Measurements from ENCODE around the gene APCDD1.

Gene APCDD1

GRCh38 chr18:10449396-10449795 lies 5.0 kb upstream of the APCDD1 start:
- Histone ChIP-seq H3K27me3 (ENCODE audit: insufficient read depth, low read length, poor library complexity) (peaks cover 12% of the 10 kb centered on the region), H3K9ac (ENCODE audit: low read depth, low read length) (no peak overlapping the region), H3K4me1 (ENCODE audit: insufficient read depth, low read length) (no peaks in the 10 kb centered on the region), H3K9me3 (ENCODE audit: insufficient read depth, low read length, severe bottlenecking) (no peaks in the 10 kb centered on the region), H3K79me2 (ENCODE audit: insufficient read depth, low read length) (no peaks in the 10 kb centered on the region), H3K36me3 (ENCODE audit: insufficient read depth, low read length) (no peaks in the 10 kb centered on the region), H3K4me2 (ENCODE audit: insufficient read depth, low read length) (no peak overlapping the region), H3K4me3 (ENCODE audit: low read depth in 1 of 2, low read length in 2 of 2) (no peak overlapping the region), H2AFZ (ENCODE audit: low read depth, low read length) (no peak overlapping the region), H4K20me1 (ENCODE audit: insufficient read depth, low read length) (no peaks in the 10 kb centered on the region), H3K27ac (ENCODE audit: low read length) (no peak overlapping the region)
- DNase-seq (no peak), ATAC-seq (ENCODE audit: insufficient read depth, low read depth) (no peak)
- no peak for TF ChIP-seq CTCF (IDR thresholded peaks at IDR 0.05; ENCODE audit: borderline replicate concordance, extremely low read depth, low read length, poor library complexity, severe bottlenecking)
- no peak for TF ChIP-seq EZH2 (IDR thresholded peaks at IDR 0.05; ENCODE audit: borderline replicate concordance, low read depth, low read length, severe bottlenecking)

DNA sequence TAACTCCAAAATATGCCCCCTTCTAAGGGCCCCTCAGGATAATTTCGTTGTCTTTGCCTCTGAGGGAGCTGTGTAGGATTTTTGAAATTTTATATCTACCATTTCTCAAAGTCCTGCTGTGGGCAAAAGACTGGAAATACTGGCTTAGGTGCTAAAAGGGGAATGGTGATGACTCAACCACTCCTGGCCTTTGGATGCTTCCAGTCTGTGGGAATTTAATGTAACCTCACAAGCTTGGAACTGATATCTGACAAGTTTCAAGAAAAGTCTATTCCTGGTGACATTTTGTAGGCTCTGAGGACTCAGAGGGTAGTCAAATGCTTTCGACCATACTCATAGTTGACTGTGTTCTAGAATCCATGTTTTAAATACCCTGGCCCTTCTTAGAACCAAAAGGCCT lies 3.4 kb upstream of the APCDD1 start:
- Histone ChIP-seq H3K4me1 (ENCODE audit: insufficient read depth, low read length) (peaks cover 12% of the 10 kb centered on the region), H3K36me3 (ENCODE audit: insufficient read depth, low read length) (no peaks in the 10 kb centered on the region), H3K27me3 (ENCODE audit: insufficient read depth, low read length, poor library complexity) (peaks cover 25% of the 10 kb centered on the region), H2AFZ (ENCODE audit: low read depth, low read length) (no peak overlapping the region), H3K4me2 (ENCODE audit: insufficient read depth, low read length) (no peak overlapping the region), H4K20me1 (ENCODE audit: insufficient read depth, low read length) (0 out of 2 replicates have a peak, but pooled peaks cover 5% of the 10 kb centered on the region), H3K4me3 (ENCODE audit: low read depth in 1 of 2, low read length in 2 of 2) (no peak overlapping the region), H3K9ac (ENCODE audit: low read depth, low read length) (no peak overlapping the region), H3K9me3 (ENCODE audit: insufficient read depth, low read length, severe bottlenecking) (no peaks in the 10 kb centered on the region), H3K79me2 (ENCODE audit: insufficient read depth, low read length) (no peaks in the 10 kb centered on the region), H3K27ac (ENCODE audit: low read length) (no peak overlapping the region)
- DNase-seq, result no peak
- TF ChIP-seq CTCF (IDR thresholded peaks at IDR 0.05; ENCODE audit: borderline replicate concordance, extremely low read depth, low read length, poor library complexity, severe bottlenecking), result no peak
- TF ChIP-seq EZH2 (IDR thresholded peaks at IDR 0.05; ENCODE audit: borderline replicate concordance, low read depth, low read length, severe bottlenecking), result no peak
- ATAC-seq (ENCODE audit: insufficient read depth, low read depth), result no peak

DNA sequence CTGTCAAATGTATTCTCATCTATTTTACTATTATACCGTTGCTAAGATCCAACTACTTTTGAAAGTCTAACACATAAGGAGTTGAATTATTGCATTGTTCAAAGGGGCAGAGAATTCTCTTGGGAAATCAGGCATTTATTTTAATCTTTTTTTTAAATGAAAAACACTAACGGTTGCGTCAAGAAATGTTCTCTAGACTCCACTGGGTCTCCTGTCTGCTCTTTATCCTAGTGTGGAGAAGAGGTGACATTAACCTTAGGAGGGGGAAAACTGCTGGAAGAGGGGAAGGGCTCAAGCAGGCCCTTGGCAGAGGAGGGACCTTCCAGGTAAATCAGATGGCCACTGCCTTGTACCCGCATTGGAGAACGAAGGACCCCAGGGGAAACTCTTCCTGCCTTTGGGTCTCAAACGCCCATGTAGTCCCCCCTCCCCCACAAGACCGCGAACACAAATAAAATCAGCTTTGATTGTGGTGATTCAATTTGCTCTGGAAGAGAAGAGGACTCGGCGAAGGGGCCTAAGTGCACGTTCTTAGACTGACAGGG lies 1.1 kb upstream of the APCDD1 start:
- no peak for ATAC-seq (ENCODE audit: insufficient read depth, low read depth)
- H3K9me3 ChIP-seq (ENCODE audit: insufficient read depth, low read length, severe bottlenecking), result no peaks in the 10 kb centered on the region
- peaks cover 12% of the 10 kb centered on the region for H3K4me1 ChIP-seq (ENCODE audit: insufficient read depth, low read length)
- H2AFZ ChIP-seq (ENCODE audit: low read depth, low read length), result no peak overlapping the region
- H3K9ac ChIP-seq (ENCODE audit: low read depth, low read length), result no peak overlapping the region
- TF ChIP-seq CTCF (IDR thresholded peaks at IDR 0.05; ENCODE audit: borderline replicate concordance, extremely low read depth, low read length, poor library complexity, severe bottlenecking) (no peak), EZH2 (IDR thresholded peaks at IDR 0.05; ENCODE audit: borderline replicate concordance, low read depth, low read length, severe bottlenecking) (no peak)
- no peak overlapping the region for H3K4me2 ChIP-seq (ENCODE audit: insufficient read depth, low read length)
- no peak for DNase-seq
- H3K27me3 ChIP-seq (ENCODE audit: insufficient read depth, low read length, poor library complexity), result peaks cover 44% of the 10 kb centered on the region
- no peaks in the 10 kb centered on the region for H3K36me3 ChIP-seq (ENCODE audit: insufficient read depth, low read length)
- H3K27ac ChIP-seq (ENCODE audit: low read length), result no peak overlapping the region
- no peak overlapping the region for H3K4me3 ChIP-seq (ENCODE audit: low read depth in 1 of 2, low read length in 2 of 2)
- 0 out of 2 replicates have a peak, but pooled peaks cover 6% of the 10 kb centered on the region for H4K20me1 ChIP-seq (ENCODE audit: insufficient read depth, low read length)
- no peaks in the 10 kb centered on the region for H3K79me2 ChIP-seq (ENCODE audit: insufficient read depth, low read length)
